Activated effector memory CD4-positive, alpha-beta T cell treated with anti-CD3 and anti-CD28 coated beads, Interleukin-2, amount 50 U/mL, for 16 hours (primary cell): ENCODE results near the gene TOX3.

Experiments
- DNase-seq: peaks from one replicate; pipeline ENCODE4 v3.0.0-alpha.2; 2020

The TOX3 gene

GRCh38 chr16:52535076-52535475, 11.9 kb downstream of the TOX3 start:
- DNase-seq = no peak

GRCh38 chr16:52533296-52533695, 13.6 kb downstream of the TOX3 start:
- DNase-seq = no peak

GRCh38 chr16:52532384-52532783, 14.6 kb downstream of the TOX3 start:
- DNase-seq = no peak

GRCh38 chr16:52529226-52529625, 17.7 kb downstream of the TOX3 start:
- no peak for DNase-seq

GRCh38 chr16:52528393-52529065, 18.4 kb downstream of the TOX3 start:
- DNase-seq = no peak

- no peak for DNase-seq
These were observed 20.1 kb downstream of the TOX3 start for GRCh38 chr16:52526830-52527229.

GRCh38 chr16:52526116-52526828, 20.7 kb downstream of the TOX3 start:
- no peak for DNase-seq

GRCh38 chr16:52521570-52521969, 25.4 kb downstream of the TOX3 start:
- no peak for DNase-seq

GRCh38 chr16:52518884-52519283, 28.1 kb downstream of the TOX3 start:
- no peak for DNase-seq

- no peak for DNase-seq
These were observed 31.8 kb downstream of the TOX3 start for GRCh38 chr16:52515068-52515671.

GRCh38 chr16:52512297-52512987, 34.5 kb downstream of the TOX3 start:
- DNase-seq = no peak

- DNase-seq = no peak
These were observed 45.2 kb downstream of the TOX3 start for GRCh38 chr16:52501746-52502145.

- no peak for DNase-seq
These were observed 46.0 kb downstream of the TOX3 start for GRCh38 chr16:52500963-52501362.

- DNase-seq = no peak
These were observed 47.9 kb downstream of the TOX3 start for GRCh38 chr16:52499060-52499440.

- no peak for DNase-seq
These were observed 48.4 kb downstream of the TOX3 start for GRCh38 chr16:52498328-52499059.

GRCh38 chr16:52497067-52497816, 49.7 kb downstream of the TOX3 start:
- no peak for DNase-seq

GRCh38 chr16:52496051-52496876, 50.7 kb downstream of the TOX3 start:
- no peak for DNase-seq

GRCh38 chr16:52494621-52495020, 52.3 kb downstream of the TOX3 start:
- DNase-seq = no peak

GRCh38 chr16:52494145-52494544, 52.8 kb downstream of the TOX3 start:
- no peak for DNase-seq

- DNase-seq = no peak
These were observed 54.1 kb downstream of the TOX3 start for GRCh38 chr16:52492789-52493357.

GRCh38 chr16:52491216-52491615, 55.7 kb downstream of the TOX3 start:
- no peak for DNase-seq
